Left cardiac atrium (tissue), 4 donors: ENCODE results near the gene KRTAP2-3. TPM values are rescaled to one million over a fixed set of nuclear protein-coding genes. Genes with fewer than 3 reads are reported as not detected.
"Not testable (repeated sequence)": the region's sequence is repeated elsewhere in the genome, so short reads cannot be mapped to it uniquely, and the experiment has no call there.

Experiments
- ATAC-seq, 2 donors: fragments of 200-7000 bp; cut with Tn5 transposase; one replicate each; pipeline ENCODE4 v1.9.1; 2020; ENCODE audit warnings: mild to moderate bottlenecking in 2 of 2, moderate library complexity in 2 of 2
- DNase-seq: peaks from one replicate; pipeline ENCODE4 v3.0.0-alpha.2; 2020
- intact Hi-C, 2 donors: fragments of 100-400 bp; cut with DNase I; formaldehyde crosslinking; loops; one replicate each; pipeline versions ENCODE4 v1.14.1 to v1.15.1; 2022 to 2023
- long read RNA-seq: library from polyadenylated mRNA; unstranded; transcript quantifications from one replicate; pipeline ENCODE4 v2.0.0, GENCODE V29; 2021
- total RNA-seq, 2 donors: library from RNA; stranded (reverse); fragmentation: NEBNext Ultra II Directional; extraction: Animal tissue kit (Norgen Biotek cat#: 25700); gene quantifications; one replicate each; pipeline ENCODE4 v1.2.1, GENCODE V29; 2021
- donor health status: DM: no; HTN: yes; CAD: no.
- donor health status: DM: no; HTN: yes; CAD: no; lungs with severe emphysema.
- donor health status: DM: yes; HTN: yes; CAD: no.
- donor health status: Dilated cardiomyopathy.

The KRTAP2-3 gene
- not detected for total RNA-seq
- long read RNA-seq, result 0 reads

GRCh38 chr17:41060052-41060604, at the start of gene KRTAP2-3:
TSS of gene KRTAP2-3 (minus strand) at chr17:41060114. CDS start at chr17:41060050, 64 bp downstream.
- ATAC-seq, result no peak

GRCh38 chr17:41108728-41109386, 48.9 kb upstream of the KRTAP2-3 start:
- not testable (repeated sequence) for DNase-seq

More at GRCh38 chr17:41060052-41060604, at the start of gene KRTAP2-3:
- no peak for DNase-seq
- intact Hi-C loops, result no loop called here

GRCh38 chr17:41107941-41108450, 48.1 kb upstream of the KRTAP2-3 start:
- intact Hi-C loops, result no loop called here
- DNase-seq (no peak), ATAC-seq (no peak)

More at GRCh38 chr17:41108728-41109386, 48.9 kb upstream of the KRTAP2-3 start:
- ATAC-seq, intact Hi-C loops: not testable (repeated sequence)

GRCh38 chr17:41105347-41105746, 45.4 kb upstream of the KRTAP2-3 start, which contains the start of gene KRTAP4-9:
TSS of gene KRTAP4-9 (plus strand) at chr17:41105389. CDS start at chr17:41105389, 0 bp downstream.
- DNase-seq, ATAC-seq, intact Hi-C loops: not testable (repeated sequence)

- DNase-seq, ATAC-seq, intact Hi-C loops: not testable (repeated sequence)
Observed at GRCh38 chr17:41104386-41105038, 44.6 kb upstream of the KRTAP2-3 start.

- intact Hi-C loops, result no loop called here
- no peak for DNase-seq
- ATAC-seq, result no peak
Observed at GRCh38 chr17:41103896-41104295, 44.0 kb upstream of the KRTAP2-3 start.

- ATAC-seq (no peak), DNase-seq (no peak)
- intact Hi-C loops, result no loop called here
Observed at GRCh38 chr17:41101586-41102259, 41.8 kb upstream of the KRTAP2-3 start, which contains the start of gene KRTAP4-16. TSS of gene KRTAP4-16 (minus strand) at chr17:41102209. CDS start at chr17:41102209, 0 bp downstream.

- intact Hi-C loops, ATAC-seq, DNase-seq: not testable (repeated sequence)
Observed at GRCh38 chr17:41099682-41100480, 40.0 kb upstream of the KRTAP2-3 start.

GRCh38 chr17:41098481-41098880, 38.6 kb upstream of the KRTAP2-3 start:
- intact Hi-C loops, result no loop called here
- DNase-seq, result no peak
- ATAC-seq, result no peak

GRCh38 chr17:41098042-41098441, 38.1 kb upstream of the KRTAP2-3 start, which contains the start of gene KRTAP4-8:
TSS of gene KRTAP4-8 (minus strand) at chr17:41098142. CDS start at chr17:41098084, 58 bp downstream.
- intact Hi-C loops, result no loop called here
- ATAC-seq (no peak), DNase-seq (no peak)

GRCh38 chr17:41096055-41096454, 36.1 kb upstream of the KRTAP2-3 start:
- no peak for DNase-seq
- no peak for ATAC-seq
- intact Hi-C loops, result no loop called here

- intact Hi-C loops, ATAC-seq, DNase-seq: not testable (repeated sequence)
Observed at GRCh38 chr17:41088760-41089352, 28.9 kb upstream of the KRTAP2-3 start.

GRCh38 chr17:41084100-41084856, 24.4 kb upstream of the KRTAP2-3 start, which contains the start of gene KRTAP4-7:
TSS of gene KRTAP4-7 (plus strand) at chr17:41084150. CDS start at chr17:41084207, 57 bp downstream.
- DNase-seq, intact Hi-C loops, ATAC-seq: not testable (repeated sequence)

GRCh38 chr17:41083427-41083826, 23.5 kb upstream of the KRTAP2-3 start:
- DNase-seq, intact Hi-C loops, ATAC-seq: not testable (repeated sequence)

- intact Hi-C loops, result no loop called here
- DNase-seq, result no peak
- ATAC-seq, result no peak
Observed at GRCh38 chr17:41082626-41083025, 22.7 kb upstream of the KRTAP2-3 start.

GRCh38 chr17:41076788-41077187, 16.9 kb upstream of the KRTAP2-3 start:
- DNase-seq (no peak), ATAC-seq (no peak)
- intact Hi-C loops, result no loop called here

GRCh38 chr17:41073676-41074075, 13.8 kb upstream of the KRTAP2-3 start:
- intact Hi-C loops, result no loop called here
- DNase-seq (no peak), ATAC-seq (no peak)
